ENCODE results near the gene SRD5A1. TPM values are rescaled to one million over a fixed set of nuclear protein-coding genes. Genes with fewer than 3 reads are reported as not detected.

Gene SRD5A1
- total and polyA plus RNA-seq, 2 of the 8 experiments (the other 6 are each of a cell fraction or from before 2014, with no cell fraction given) = 34.7 to 42.4 TPM

- no peak for TF ChIP-seq CHD7 (IDR thresholded peaks at IDR 0.05; ENCODE audit: insufficient replicate concordance, low read length)
- TF ChIP-seq ATF2 (IDR thresholded peaks at IDR 0.05; ENCODE audit: low read length) = no peak
- TF ChIP-seq KDM4A (IDR thresholded peaks at IDR 0.05; ENCODE audit: low read depth, low read length, severe bottlenecking) = peak; percentile 22
- TF ChIP-seq EZH2 (IDR thresholded peaks at IDR 0.05; ENCODE audit: low read depth, low read length, severe bottlenecking) = no peak
- no peak for TF ChIP-seq NANOG (IDR thresholded peaks at IDR 0.05; ENCODE audit: insufficient read depth, low read depth, low read length, poor library complexity, severe bottlenecking)
- TF ChIP-seq CREB1 (IDR thresholded peaks at IDR 0.05) = no peak
- peak; percentile 0; the same call in 1 of the 2 replicates for TF ChIP-seq PHF8 (conservative IDR thresholded peaks at IDR 0.05; ENCODE audit: low read depth, low read length)
- TF ChIP-seq RFX5 (IDR thresholded peaks at IDR 0.05; ENCODE audit: borderline replicate concordance, low read depth, low read length) = no peak
- TF ChIP-seq POLR2A (IDR thresholded peaks at IDR 0.05; ENCODE audit: control extremely low read depth in 1 of 2, low read depth in 2 of 2, low read length in 2 of 2) = no peak; a peak in 1 of 3 replicates
These were observed 78.9 kb downstream of the SRD5A1 start (continued) for GRCh38 chr5:6712142-6712576.

All from H1 (cell line).